Panc1 (cell line): Measurements from ENCODE around the gene BORCS8.

Source experiments
- CTCF ChIP-seq: fragments of 450-650 bp; IDR thresholded peaks from 2 replicates; pipeline ENCODE4 v1.5.1; 2017; ENCODE audit warnings: mild to moderate bottlenecking
- POLR2AphosphoS5 ChIP-seq: IDR thresholded peaks from 2 replicates; pipeline ENCODE4 v1.6.1; 2012; ENCODE audit warnings: mild to moderate bottlenecking, low read depth, low read length, moderate library complexity
- REST ChIP-seq, 2 experiments: IDR thresholded peaks; 2 replicates each; pipeline ENCODE4 v1.6.1; 2011 to 2012; ENCODE audit warnings: low read depth in 2 of 2, control low read depth in 1 of 2, low read length in 1 of 2, mild to moderate bottlenecking in 1 of 2, moderate library complexity in 1 of 2; ENCODE audit not compliant: insufficient read depth in 1 of 2
- SIN3A ChIP-seq: IDR thresholded peaks from 2 replicates; pipeline ENCODE4 v1.6.1; 2012; ENCODE audit warnings: low read depth, mild to moderate bottlenecking, low read length, moderate library complexity, borderline replicate concordance; ENCODE audit not compliant: insufficient read depth
- TCF7L2 ChIP-seq: IDR thresholded peaks from 2 replicates; pipeline ENCODE4 v1.6.1; 2011; ENCODE audit warnings: mild to moderate bottlenecking, low read depth, low read length, inconsistent platforms

- TF ChIP-seq REST (IDR thresholded peaks at IDR 0.05; ENCODE audit: insufficient read depth in 1 of 2, low read depth in 2 of 2, low read length in 1 of 2) (no peak), CTCF (no peak), POLR2AphosphoS5 (no peak), TCF7L2 (no peak), SIN3A (no peak)
Measured at GRCh38 chr19:19224150-19224851, 32.3 kb upstream of the BORCS8 start.
